GM12891 (cell line): ENCODE results near the gene TMEM86A.
A peak's percentile ranks its signal among the peaks of the same experiment; 100 is the strongest.

Experiments
- DNase-seq: peaks from one replicate; pipeline ENCODE4 v3.0.0; 2011; ENCODE audit warnings: low spot score; ENCODE audit not compliant: insufficient read length
- FAIRE-seq: peaks from 2 replicates; lab custom pipeline; 2011; peaks lifted over from hg19 to GRCh38; lab: Jason Lieb, UNC
- PAX5 ChIP-seq: IDR thresholded peaks from 2 replicates; pipeline ENCODE4 v1.6.1; 2011; ENCODE audit warnings: low read length, moderate library complexity, mild to moderate bottlenecking; ENCODE audit not compliant: insufficient read depth, severe bottlenecking
- POLR2A ChIP-seq: IDR thresholded peaks from 2 replicates; pipeline ENCODE4 v1.6.1; 2011; ENCODE audit warnings: low read depth, low read length, control low read depth
- POLR2AphosphoS5 ChIP-seq: IDR thresholded peaks from 2 replicates; pipeline ENCODE4 v1.6.1; 2011; ENCODE audit warnings: low read depth, low read length, control low read depth
- POU2F2 ChIP-seq: IDR thresholded peaks from 2 replicates; pipeline ENCODE4 v1.6.1; 2011; ENCODE audit warnings: low read depth, mild to moderate bottlenecking, control low read depth, low read length, moderate library complexity
- SPI1 ChIP-seq: IDR thresholded peaks from 2 replicates; pipeline ENCODE4 v1.6.1; 2011; ENCODE audit warnings: low read depth, low read length, control low read depth
- TAF1 ChIP-seq: IDR thresholded peaks from 2 replicates; pipeline ENCODE4 v1.6.1; 2011; ENCODE audit warnings: low read depth, low read length, control low read depth

The TMEM86A gene

GRCh38 chr11:18731949-18732821, 33.6 kb downstream of the TMEM86A start:
- DNase-seq (peak; percentile 62), FAIRE-seq (peak; percentile 94)
- TF ChIP-seq POLR2AphosphoS5 (no peak), POLR2A (no peak), PAX5 (no peak), POU2F2 (no peak), SPI1 (no peak), TAF1 (no peak)

GRCh38 chr11:18733202-18733601, 34.6 kb downstream of the TMEM86A start:
- TF ChIP-seq POLR2A (no peak), SPI1 (no peak), TAF1 (no peak), PAX5 (no peak), POLR2AphosphoS5 (no peak), POU2F2 (no peak)
- DNase-seq (no peak), FAIRE-seq (no peak)

- FAIRE-seq (no peak), DNase-seq (no peak)
- TF ChIP-seq POLR2AphosphoS5 (no peak), POLR2A (no peak), TAF1 (no peak), PAX5 (no peak), SPI1 (no peak), POU2F2 (no peak)
Measured at GRCh38 chr11:18736590-18737148, 38.1 kb downstream of the TMEM86A start.

- no peak for DNase-seq
- no peak for FAIRE-seq
- TF ChIP-seq POLR2AphosphoS5 (no peak), TAF1 (no peak), POU2F2 (no peak), PAX5 (no peak), SPI1 (no peak), POLR2A (no peak)
Measured at GRCh38 chr11:18737642-18738041, 39.1 kb downstream of the TMEM86A start.

GRCh38 chr11:18739685-18740084, 41.1 kb downstream of the TMEM86A start:
- TF ChIP-seq SPI1, result no peak
- TF ChIP-seq POU2F2, result no peak
- no peak for TF ChIP-seq TAF1
- no peak for TF ChIP-seq PAX5
- no peak for TF ChIP-seq POLR2AphosphoS5
- no peak for TF ChIP-seq POLR2A
- DNase-seq (no peak), FAIRE-seq (no peak)

GRCh38 chr11:18741783-18742182, 43.2 kb downstream of the TMEM86A start:
- DNase-seq (no peak), FAIRE-seq (no peak)
- no peak for TF ChIP-seq PAX5
- no peak for TF ChIP-seq POLR2AphosphoS5
- no peak for TF ChIP-seq POU2F2
- no peak for TF ChIP-seq SPI1
- TF ChIP-seq TAF1, result no peak
- no peak for TF ChIP-seq POLR2A

GRCh38 chr11:18743365-18743764, 44.8 kb downstream of the TMEM86A start:
- FAIRE-seq (no peak), DNase-seq (no peak)
- no peak for TF ChIP-seq TAF1
- TF ChIP-seq SPI1, result no peak
- TF ChIP-seq PAX5, result no peak
- TF ChIP-seq POLR2AphosphoS5, result no peak
- no peak for TF ChIP-seq POU2F2
- TF ChIP-seq POLR2A, result no peak

GRCh38 chr11:18743900-18744514, 45.4 kb downstream of the TMEM86A start:
- no peak for DNase-seq
- no peak for TF ChIP-seq POLR2AphosphoS5
- TF ChIP-seq SPI1, result no peak
- TF ChIP-seq POLR2A, result no peak
- TF ChIP-seq PAX5, result no peak
- TF ChIP-seq TAF1, result no peak
- TF ChIP-seq POU2F2, result no peak
- no peak for FAIRE-seq

GRCh38 chr11:18745251-18745650, 46.7 kb downstream of the TMEM86A start:
- no peak for FAIRE-seq
- no peak for TF ChIP-seq POLR2A
- TF ChIP-seq PAX5, result no peak
- no peak for TF ChIP-seq SPI1
- no peak for TF ChIP-seq POLR2AphosphoS5
- TF ChIP-seq POU2F2, result no peak
- no peak for TF ChIP-seq TAF1
- DNase-seq, result no peak
